ENCODE results near the gene SLC25A45.

- TF ChIP-seq CTCF (IDR thresholded peaks at IDR 0.05), result no peak
- no peak for TF ChIP-seq POLR2A (IDR thresholded peaks at IDR 0.05)
Measured at GRCh38 chr11:65338676-65339075, 43.8 kb downstream of the SLC25A45 start.
